Stomach (tissue), 9 donors: ENCODE results near the gene HSPA1A. TPM values are rescaled to one million over a fixed set of nuclear protein-coding genes. Genes with fewer than 3 reads are reported as not detected.

ENCODE experiments used
- DNase-seq, 2 donors: peaks; one replicate each; pipeline versions ENCODE4 v3.0.0 to v3.0.0-alpha.2; 2013 to 2019
- H3K27ac ChIP-seq, 5 donors: fragments of 200-600 bp in 4 of 5; sonication (generic) in 4 of 5; one replicate each; pipeline ENCODE4 v1.5.1; 2013 to 2019; ENCODE audit warnings: mild to moderate bottlenecking in 1 of 5, moderate library complexity in 1 of 5
- H3K27me3 ChIP-seq, 3 donors: fragments of 200-600 bp; sonication (generic); one replicate each; pipeline ENCODE4 v1.5.1; 2017 to 2019; ENCODE audit warnings: mixed run types in 1 of 3
- H3K36me3 ChIP-seq, 4 donors: fragments of 200-600 bp; sonication (generic); 1 replicate in 3 of 4; 2 replicates in 1 of 4; pipeline ENCODE4 v1.5.1; 2016 to 2019
- H3K4me1 ChIP-seq, 4 donors: fragments of 200-600 bp; sonication (generic); one replicate each; pipeline ENCODE4 v1.5.1; 2016 to 2019
- H3K4me3 ChIP-seq, 4 donors: fragments of 200-600 bp; sonication (generic) in 3 of 4; one replicate each; pipeline ENCODE4 v1.5.1; 2016 to 2019; ENCODE audit warnings: mild to moderate bottlenecking in 1 of 4
- H3K9me3 ChIP-seq, 4 donors: fragments of 200-600 bp; sonication (generic); one replicate each; pipeline ENCODE4 v1.5.1; 2016 to 2019
- CTCF ChIP-seq, 7 experiments: fragments of 450-650 bp in 4 of 7; fragments of 200-600 bp in 3 of 7; sonication (generic) in 3 of 7; IDR thresholded peaks; one replicate each; pipeline ENCODE4 v1.5.1; 2016 to 2019; ENCODE audit warnings: antibody characterized with exemption in 7 of 7, control low read depth in 2 of 7, mild to moderate bottlenecking in 1 of 7
- EP300 ChIP-seq: sonication (generic); formaldehyde crosslinking; IDR thresholded peaks from one replicate; pipeline ENCODE4 v1.6.1; 2017; ENCODE audit warnings: antibody characterized with exemption
- POLR2A ChIP-seq, 4 donors: fragments of 450-650 bp; IDR thresholded peaks; one replicate each; pipeline ENCODE4 v1.6.1; 2016; ENCODE audit warnings: antibody characterized with exemption in 4 of 4, control low read depth in 2 of 4, mild to moderate bottlenecking in 1 of 4, moderate library complexity in 1 of 4
- POLR2AphosphoS5 ChIP-seq, 3 donors: sonication (generic); formaldehyde crosslinking; IDR thresholded peaks; one replicate each; pipeline ENCODE4 v1.6.1; 2016; ENCODE audit warnings: antibody characterized with exemption in 3 of 3
- WGBS, 5 donors: extraction: QIAGEN DNeasy Blood & Tissue Kit in 3 of 5; methylation state at CpG; one replicate each; pipeline versions ENCODE4 v1.1.5 to v1.1.7; 2013 to 2018; 5-methylcytosine and 5-hydroxymethylcytosine counted together
- intact Hi-C: fragments of 100-400 bp; cut with DNase I; formaldehyde crosslinking; loops from one replicate; pipeline ENCODE4 v1.15.1; 2023; ENCODE audit warnings: low total_unique reads
- polyA plus RNA-seq, 3 donors: library from polyadenylated mRNA; stranded (reverse); fragments of 200-250 nt; gene quantifications; one replicate each; pipeline ENCODE4 v1.2.3, GENCODE V29; 2013
- total RNA-seq, 5 donors: library from RNA; depleted of rRNA; stranded (reverse); fragments of >200 nt; gene quantifications; one replicate each; pipeline versions ENCODE4 v1.1.0 to v1.2.3, GENCODE V29; 2014 to 2016
- donor health status: healthy with polysubstance abuse.
- donor health status: Bipolar disorder and iron deficiency.
- donor health status: healthy.

Gene HSPA1A
- total and polyA plus RNA-seq, 8 donors: 51.1 to 124 (median 89.5) TPM

- Histone ChIP-seq H3K4me1 (no peaks in the 10 kb centered on the region), H3K36me3 (peaks cover 62 to 92% (median 85%) of the 10 kb centered on the region in 4 donors), H3K4me3 (no peak overlapping the region), H3K27ac (no peak overlapping the region), H3K9me3 (no peaks in the 10 kb centered on the region), H3K27me3 (no peaks in the 10 kb centered on the region)
- 91 to 97% (median 95%) methylated on average over 15 of the region's 15 CpGs for WGBS, 5 donors
- intact Hi-C loops: no loop called here
- DNase-seq: no peak
- TF ChIP-seq EP300 (no peak), POLR2AphosphoS5 (IDR thresholded peaks at IDR 0.05) (no peak), POLR2A (IDR thresholded peaks at IDR 0.05) (no peak), CTCF (IDR thresholded peaks at IDR 0.05) (no peak)
These were observed 31.0 kb upstream of the HSPA1A start for GRCh38 chr6:31784098-31784925.

GRCh38 chr6:31785475-31785874 lies 29.9 kb upstream of the HSPA1A start:
- 91 to 98% (median 96%) methylated on average over 11 of the region's 11 CpGs for WGBS, 5 donors
- peaks cover 50 to 86% (median 77%) of the 10 kb centered on the region in 4 donors for H3K36me3 ChIP-seq
- no peaks in the 10 kb centered on the region for H3K9me3 ChIP-seq
- no peak overlapping the region for H3K27ac ChIP-seq
- H3K4me1 ChIP-seq: no peaks in the 10 kb centered on the region
- no peak overlapping the region for H3K4me3 ChIP-seq
- no peak for DNase-seq
- TF ChIP-seq EP300 (no peak), POLR2AphosphoS5 (IDR thresholded peaks at IDR 0.05) (no peak), POLR2A (IDR thresholded peaks at IDR 0.05) (no peak), CTCF (IDR thresholded peaks at IDR 0.05) (no peak)
- H3K27me3 ChIP-seq: no peaks in the 10 kb centered on the region
- intact Hi-C loops: no loop called here

- DNase-seq: peak; percentile 44 to 84
- H3K9me3 ChIP-seq: no peaks in the 10 kb centered on the region
- WGBS, 5 donors: 63 to 76% (median 66%) methylated on average over 12 of the region's 12 CpGs
- no peaks in the 10 kb centered on the region for H3K27me3 ChIP-seq
- TF ChIP-seq EP300 (no peak), CTCF (IDR thresholded peaks at IDR 0.05) (peak in 5 of 7 experiments; percentile 38 to 51 (median 44))
- H3K36me3 ChIP-seq: peaks cover 11 to 54% (median 42%) of the 10 kb centered on the region in 4 donors
- peaks cover 12 to 40% (median 30%) of the 10 kb centered on the region in 4 donors for H3K4me1 ChIP-seq
- H3K4me3 ChIP-seq: no peak overlapping the region
- peak overlapping the region in 3 of 5 donors; percentile 12 to 18 (median 18) for H3K27ac ChIP-seq
- intact Hi-C loops: no loop called here
These were observed 23.8 kb upstream of the HSPA1A start for GRCh38 chr6:31791324-31792089.

- intact Hi-C loops: no loop called here
- H3K9me3 ChIP-seq: no peaks in the 10 kb centered on the region
- DNase-seq: no peak
- H3K4me1 ChIP-seq: peaks cover 12 to 41% (median 30%) of the 10 kb centered on the region in 4 donors
- peak overlapping the region in 2 of 5 donors; percentile 24 to 100 for H3K27ac ChIP-seq
- TF ChIP-seq POLR2A (IDR thresholded peaks at IDR 0.05): no peak
- TF ChIP-seq POLR2AphosphoS5 (IDR thresholded peaks at IDR 0.05): no peak
- no peak for TF ChIP-seq EP300
- no peak for TF ChIP-seq CTCF (IDR thresholded peaks at IDR 0.05)
- peaks cover 11 to 52% (median 43%) of the 10 kb centered on the region in 4 donors for H3K36me3 ChIP-seq
- 67 to 95% (median 69%) methylated on average over 3 of the region's 3 CpGs for WGBS, 5 donors
- H3K4me3 ChIP-seq: no peak overlapping the region
- no peaks in the 10 kb centered on the region for H3K27me3 ChIP-seq
These were observed 23.3 kb upstream of the HSPA1A start for GRCh38 chr6:31792090-31792374.
